Neural cell (in vitro differentiated cells): ENCODE data around the gene ASIC4.

Experiments used
- POLR2AphosphoS5 ChIP-seq: IDR thresholded peaks from 2 replicates; pipeline ENCODE4 v1.6.1; 2012
- RAD21 ChIP-seq: fragments of 450-650 bp; conservative IDR thresholded peaks from 2 replicates; pipeline ENCODE4 v1.6.1; 2014; ENCODE audit warnings: antibody characterized with exemption, mild to moderate bottlenecking, moderate library complexity
- TAF1 ChIP-seq: IDR thresholded peaks from 2 replicates; pipeline ENCODE4 v1.6.1; 2012; ENCODE audit warnings: low read depth
- TF ChIP-seq, protein P1 (sequence below): fragments of 450-650 bp; IDR thresholded peaks from 2 replicates; pipeline ENCODE4 v1.5.1; 2014; ENCODE audit warnings: antibody characterized with exemption, mild to moderate bottlenecking, moderate library complexity; ENCODE audit not compliant: poor library complexity, severe bottlenecking

DNA sequence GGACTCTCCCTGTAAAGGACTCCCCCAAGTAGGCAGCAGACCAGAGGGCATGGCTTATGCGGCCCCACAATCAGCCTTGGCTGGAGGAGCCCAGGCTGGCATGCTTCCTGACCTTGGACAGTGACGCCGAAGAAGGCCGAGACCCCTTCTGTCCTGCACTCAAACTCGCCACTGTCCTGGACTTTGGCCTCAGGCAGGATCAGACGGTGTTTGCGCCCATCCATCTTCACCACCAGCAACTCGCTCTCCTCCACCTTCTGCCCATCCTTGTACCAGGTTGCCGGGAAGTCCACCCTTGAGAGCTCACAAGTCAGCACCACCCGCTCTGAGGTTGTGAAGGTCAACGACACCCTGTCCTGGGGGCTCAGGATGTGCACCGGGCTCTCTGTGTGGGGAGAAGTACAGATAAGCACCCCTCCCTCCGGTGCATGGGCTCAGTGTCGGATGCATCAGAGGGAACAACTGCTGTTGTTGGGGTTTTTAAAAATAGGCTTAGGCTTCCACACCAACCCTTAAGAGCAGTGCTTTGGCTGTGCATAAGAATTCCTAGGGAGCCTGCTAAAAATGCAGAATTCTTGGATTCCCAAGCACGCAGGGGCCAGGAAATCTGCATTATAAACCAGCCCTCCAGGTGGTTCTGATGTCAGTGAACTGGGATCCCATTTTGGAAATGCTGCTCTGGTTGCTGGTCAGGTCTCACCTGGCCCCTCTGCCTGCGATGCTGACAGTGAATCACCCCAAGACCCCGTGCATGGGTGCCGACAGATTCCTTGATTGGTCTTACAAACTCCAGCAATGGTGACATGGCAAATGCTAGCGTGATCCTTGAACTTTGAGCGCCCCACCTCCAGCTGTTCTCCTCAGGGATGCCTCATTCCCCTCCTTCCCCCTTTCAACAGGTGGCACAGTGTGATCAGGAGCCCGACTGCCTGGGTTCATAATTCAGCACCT, 51.1 kb downstream of the ASIC4 start:
- TF ChIP-seq TAF1 (no peak), RAD21 (no peak), POLR2AphosphoS5 (no peak)
- TF ChIP-seq, protein P1, sequence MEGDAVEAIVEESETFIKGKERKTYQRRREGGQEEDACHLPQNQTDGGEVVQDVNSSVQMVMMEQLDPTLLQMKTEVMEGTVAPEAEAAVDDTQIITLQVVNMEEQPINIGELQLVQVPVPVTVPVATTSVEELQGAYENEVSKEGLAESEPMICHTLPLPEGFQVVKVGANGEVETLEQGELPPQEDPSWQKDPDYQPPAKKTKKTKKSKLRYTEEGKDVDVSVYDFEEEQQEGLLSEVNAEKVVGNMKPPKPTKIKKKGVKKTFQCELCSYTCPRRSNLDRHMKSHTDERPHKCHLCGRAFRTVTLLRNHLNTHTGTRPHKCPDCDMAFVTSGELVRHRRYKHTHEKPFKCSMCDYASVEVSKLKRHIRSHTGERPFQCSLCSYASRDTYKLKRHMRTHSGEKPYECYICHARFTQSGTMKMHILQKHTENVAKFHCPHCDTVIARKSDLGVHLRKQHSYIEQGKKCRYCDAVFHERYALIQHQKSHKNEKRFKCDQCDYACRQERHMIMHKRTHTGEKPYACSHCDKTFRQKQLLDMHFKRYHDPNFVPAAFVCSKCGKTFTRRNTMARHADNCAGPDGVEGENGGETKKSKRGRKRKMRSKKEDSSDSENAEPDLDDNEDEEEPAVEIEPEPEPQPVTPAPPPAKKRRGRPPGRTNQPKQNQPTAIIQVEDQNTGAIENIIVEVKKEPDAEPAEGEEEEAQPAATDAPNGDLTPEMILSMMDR, result no peak
